HepG2 (cell line): ENCODE data around the gene CASP6.

Source experiments
- CREB1 ChIP-seq, 2 experiments: fragments of 450-650 bp in 1 of 2; IDR thresholded peaks; 2 replicates each; pipeline ENCODE4 v1.6.1; 2016 to 2017; ENCODE audit warnings: control low read depth in 1 of 2, mild to moderate bottlenecking in 1 of 2, missing compliant biosample characterization in 1 of 2, missing genetic modification characterization in 1 of 2
- EZH2 ChIP-seq: conservative IDR thresholded peaks from 2 replicates; pipeline ENCODE4 v1.6.1; 2012; ENCODE audit warnings: mild to moderate bottlenecking, low read depth, low read length, moderate library complexity
- HDAC2 ChIP-seq: sonication (generic); formaldehyde crosslinking; IDR thresholded peaks from 2 replicates; pipeline ENCODE4 v1.4.0; 2020; ENCODE audit warnings: missing genetic modification reagents
- MLX ChIP-seq: IDR thresholded peaks from 2 replicates; pipeline ENCODE4 v1.6.1; 2016
- POLR2A ChIP-seq, 2 experiments: IDR thresholded peaks; 2 replicates each; pipeline ENCODE4 v1.6.1; 2011; ENCODE audit warnings: low read depth in 2 of 2, low read length in 2 of 2, mild to moderate bottlenecking in 1 of 2, moderate library complexity in 1 of 2; ENCODE audit not compliant: insufficient read depth in 1 of 2
- ZNF468 ChIP-seq: sonication (generic); formaldehyde crosslinking; IDR thresholded peaks from 2 replicates; pipeline ENCODE4 v1.8.0; 2022; ENCODE audit warnings: mild to moderate bottlenecking, moderate library complexity, missing genetic modification reagents

GRCh38 chr4:109750652-109751244 lies 47.5 kb upstream of the CASP6 start:
- TF ChIP-seq ZNF468 (CRISPR knock-in tag), result no peak
- TF ChIP-seq CREB1 (IDR thresholded peaks at IDR 0.05), result no peak
- no peak for TF ChIP-seq CREB1 (CRISPR knock-in tag; IDR thresholded peaks at IDR 0.05)
- no peak for TF ChIP-seq POLR2A (IDR thresholded peaks at IDR 0.05; ENCODE audit: insufficient read depth in 1 of 2, low read depth in 2 of 2, low read length in 2 of 2)
- no peak for TF ChIP-seq HDAC2
- TF ChIP-seq EZH2, result no peak
- no peak for TF ChIP-seq MLX
